Activated naive CD8-positive, alpha-beta T cell treated with anti-CD3 and anti-CD28 coated beads for 36 hours (primary cell): Measurements from ENCODE around the gene GCLC. TPM values are rescaled to one million over a fixed set of nuclear protein-coding genes. Genes with fewer than 3 reads are reported as not detected.

Source experiments
- DNase-seq: peaks from one replicate; pipeline ENCODE4 v3.0.0; 2021
- H3K27ac Mint-ChIP-seq: one replicate; pipeline ENCODE4 v1.8.0; 2022; ENCODE audit warnings: mild to moderate bottlenecking, moderate library complexity, mixed read lengths
- H3K27me3 Mint-ChIP-seq: one replicate; pipeline ENCODE4 v1.8.0; 2022; ENCODE audit warnings: mild to moderate bottlenecking, mixed read lengths
- H3K36me3 Mint-ChIP-seq: one replicate; pipeline ENCODE4 v1.8.0; 2021; ENCODE audit warnings: mild to moderate bottlenecking, mixed read lengths
- H3K4me1 Mint-ChIP-seq: one replicate; pipeline ENCODE4 v1.8.0; 2021; ENCODE audit warnings: mixed read lengths
- H3K4me3 Mint-ChIP-seq: one replicate; pipeline ENCODE4 v1.8.0; 2022; ENCODE audit warnings: mild to moderate bottlenecking, moderate library complexity, mixed read lengths
- H3K9me3 Mint-ChIP-seq: one replicate; pipeline ENCODE4 v1.8.0; 2022; ENCODE audit warnings: mixed read lengths
- total RNA-seq, 2 experiments: library from RNA; stranded (reverse); gene quantifications; one replicate each; pipeline ENCODE4 v1.2.3, GENCODE V29; 2021

Gene GCLC
- total RNA-seq, 2 experiments from 2014 or later = 25.3 to 29.6 TPM

DNA sequence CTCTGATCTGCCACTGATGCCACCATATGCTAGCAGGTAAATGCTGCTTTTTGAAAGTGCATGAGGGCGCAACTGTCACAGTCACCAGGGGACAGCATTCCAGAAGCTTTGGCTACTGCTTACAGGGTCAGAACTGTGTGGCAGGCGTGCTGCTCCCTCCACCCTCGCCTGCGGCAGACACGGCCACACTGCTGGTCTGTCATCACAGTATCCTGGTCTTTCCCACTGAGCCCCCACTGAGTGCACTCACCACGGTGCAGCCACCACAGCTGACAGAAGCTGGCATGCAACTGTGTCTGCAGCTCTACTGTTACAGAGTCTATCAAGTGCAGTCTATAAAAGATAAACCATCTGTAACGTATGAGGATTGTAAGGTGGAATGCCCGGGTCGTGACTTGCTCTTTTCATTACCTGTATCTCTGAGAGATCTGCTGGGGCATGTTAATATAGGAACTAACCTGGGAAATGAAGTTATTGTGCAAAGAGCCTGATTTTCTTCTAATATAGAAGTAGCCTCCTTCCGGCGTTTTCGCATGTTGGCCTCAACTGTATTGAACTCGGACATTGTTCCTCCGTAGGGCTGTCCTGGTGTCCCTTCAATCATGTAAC, 24.5 kb downstream of the GCLC start:
- H3K36me3 Mint-ChIP-seq = peaks cover 2% of the 10 kb centered on the region
- H3K27ac Mint-ChIP-seq = no peak overlapping the region
- H3K9me3 Mint-ChIP-seq = no peaks in the 10 kb centered on the region
- H3K4me3 Mint-ChIP-seq = no peak overlapping the region
- DNase-seq = no peak
- H3K4me1 Mint-ChIP-seq = peaks cover 10% of the 10 kb centered on the region
- no peaks in the 10 kb centered on the region for H3K27me3 Mint-ChIP-seq

DNA sequence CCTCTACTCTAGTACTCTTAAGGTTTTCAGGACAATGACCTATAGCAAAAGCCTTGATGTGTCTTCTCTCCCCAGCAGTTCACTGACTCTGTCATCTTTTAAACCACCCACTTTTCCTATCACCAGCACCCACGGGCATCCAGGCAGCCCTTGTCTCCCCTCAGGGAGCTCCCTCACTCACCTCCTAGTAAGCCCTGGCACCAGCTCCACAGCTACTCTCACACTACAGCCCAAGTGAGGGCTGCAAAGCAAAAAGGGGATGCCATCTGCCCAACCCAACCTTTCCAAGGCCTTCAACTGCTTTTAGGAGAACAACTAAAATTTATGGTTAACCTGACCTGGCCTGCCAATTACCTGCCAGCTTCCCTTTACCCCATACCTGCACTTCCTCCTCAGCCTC, 26.0 kb downstream of the GCLC start:
- Mint-ChIP-seq H3K36me3 (peaks cover 2% of the 10 kb centered on the region), H3K4me3 (no peak overlapping the region), H3K4me1 (peaks cover 2% of the 10 kb centered on the region), H3K27me3 (no peaks in the 10 kb centered on the region), H3K27ac (no peak overlapping the region), H3K9me3 (no peaks in the 10 kb centered on the region)
- no peak for DNase-seq

DNA sequence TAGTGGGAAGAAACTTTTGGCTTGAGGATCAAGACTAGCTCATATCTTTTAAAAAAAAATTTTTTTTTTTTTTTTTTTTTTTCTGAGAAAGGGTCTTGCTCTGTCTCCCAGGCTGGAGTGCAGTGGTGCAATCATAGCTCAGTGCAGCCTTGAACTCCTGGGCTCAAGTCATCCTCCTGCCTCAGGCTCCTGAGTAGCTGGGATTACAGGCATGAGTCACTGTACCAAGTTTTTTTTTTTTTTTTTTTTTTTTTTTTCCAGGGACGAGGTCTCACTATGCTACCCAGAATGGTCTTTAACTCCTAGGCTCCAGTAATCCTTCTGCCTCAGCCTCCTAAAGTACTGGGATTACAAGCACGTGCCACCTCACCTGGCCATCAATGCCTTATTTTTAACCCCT, 27.9 kb downstream of the GCLC start:
- H3K9me3 Mint-ChIP-seq = no peaks in the 10 kb centered on the region
- no peak overlapping the region for H3K4me3 Mint-ChIP-seq
- no peak for DNase-seq
- peaks cover 2% of the 10 kb centered on the region for H3K36me3 Mint-ChIP-seq
- no peak overlapping the region for H3K27ac Mint-ChIP-seq
- H3K27me3 Mint-ChIP-seq = no peaks in the 10 kb centered on the region
- no peaks in the 10 kb centered on the region for H3K4me1 Mint-ChIP-seq

DNA sequence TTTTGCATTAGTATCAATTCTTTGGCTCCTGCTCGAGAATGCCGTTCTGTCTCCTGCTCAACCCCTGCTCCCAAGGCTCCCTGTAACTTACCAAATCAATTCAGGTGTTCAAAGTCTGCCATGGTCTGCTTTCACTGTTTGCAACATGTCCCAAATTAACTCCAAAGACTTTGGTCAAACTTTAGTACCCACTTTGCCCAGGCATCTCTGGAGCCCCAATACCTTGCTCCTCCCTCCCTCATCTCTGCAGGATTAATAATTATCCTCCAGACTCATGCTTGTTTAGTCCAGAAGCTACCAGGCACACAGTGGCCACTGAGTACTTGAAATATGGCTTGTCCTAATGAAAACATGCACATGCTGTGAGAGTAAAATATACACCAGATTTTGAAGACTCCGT, 30.2 kb downstream of the GCLC start:
- DNase-seq = no peak
- no peak overlapping the region for H3K4me3 Mint-ChIP-seq
- no peaks in the 10 kb centered on the region for H3K27me3 Mint-ChIP-seq
- no peak overlapping the region for H3K27ac Mint-ChIP-seq
- peaks cover 6% of the 10 kb centered on the region for H3K36me3 Mint-ChIP-seq
- no peaks in the 10 kb centered on the region for H3K4me1 Mint-ChIP-seq
- no peaks in the 10 kb centered on the region for H3K9me3 Mint-ChIP-seq

DNA sequence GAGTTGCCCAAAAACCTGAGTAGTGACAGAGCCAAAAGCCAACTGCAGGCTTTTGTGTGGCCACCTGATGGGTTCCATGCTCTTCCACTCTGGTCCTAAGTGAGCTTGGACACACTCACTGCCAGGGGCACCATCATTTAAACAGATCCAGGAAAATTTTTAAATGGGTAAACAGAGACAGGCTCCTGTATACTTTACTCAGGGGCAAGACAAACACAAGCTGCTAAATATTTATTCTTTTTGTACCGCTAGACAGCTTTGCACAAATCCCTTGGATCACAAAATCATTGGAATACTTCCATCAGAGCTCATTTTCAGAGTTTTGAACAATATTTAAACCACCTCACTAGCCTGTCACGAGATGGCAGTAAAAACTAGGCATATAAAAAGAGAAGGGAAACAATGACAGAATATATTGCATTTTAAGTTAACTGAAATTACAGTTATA, 31.4 kb downstream of the GCLC start:
- Mint-ChIP-seq H3K9me3 (no peaks in the 10 kb centered on the region), H3K27ac (no peak overlapping the region), H3K36me3 (peaks cover 9% of the 10 kb centered on the region)

DNA sequence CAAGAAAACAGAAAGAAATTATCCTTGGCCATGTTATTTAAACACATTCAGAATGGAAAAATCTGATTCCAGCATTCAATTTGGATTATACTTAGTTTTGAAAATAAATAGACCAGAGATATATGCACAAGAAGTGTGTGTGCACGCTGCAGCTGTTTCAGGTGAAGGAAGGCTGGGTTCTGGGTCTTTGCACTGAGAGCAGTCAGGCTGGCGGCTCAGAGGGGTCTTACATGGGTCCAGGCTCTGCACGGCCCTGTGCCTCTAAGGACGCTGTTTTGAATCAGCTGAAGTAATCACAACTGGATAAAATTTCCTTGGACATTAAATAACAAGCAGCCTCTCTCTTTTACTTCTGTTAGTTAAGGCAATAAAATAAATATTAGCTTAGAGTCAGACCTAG, 31.8 kb downstream of the GCLC start:
- H3K9me3 Mint-ChIP-seq = no peaks in the 10 kb centered on the region
- H3K27ac Mint-ChIP-seq = no peak overlapping the region
- peaks cover 11% of the 10 kb centered on the region for H3K36me3 Mint-ChIP-seq
- no peaks in the 10 kb centered on the region for H3K4me1 Mint-ChIP-seq
- H3K27me3 Mint-ChIP-seq = no peaks in the 10 kb centered on the region
- H3K4me3 Mint-ChIP-seq = no peak overlapping the region
- DNase-seq = no peak

More for the DNA sequence above, 31.4 kb downstream of the GCLC start:
- H3K4me3 Mint-ChIP-seq = no peak overlapping the region
- H3K4me1 Mint-ChIP-seq = no peaks in the 10 kb centered on the region
- no peaks in the 10 kb centered on the region for H3K27me3 Mint-ChIP-seq
- no peak for DNase-seq

DNA sequence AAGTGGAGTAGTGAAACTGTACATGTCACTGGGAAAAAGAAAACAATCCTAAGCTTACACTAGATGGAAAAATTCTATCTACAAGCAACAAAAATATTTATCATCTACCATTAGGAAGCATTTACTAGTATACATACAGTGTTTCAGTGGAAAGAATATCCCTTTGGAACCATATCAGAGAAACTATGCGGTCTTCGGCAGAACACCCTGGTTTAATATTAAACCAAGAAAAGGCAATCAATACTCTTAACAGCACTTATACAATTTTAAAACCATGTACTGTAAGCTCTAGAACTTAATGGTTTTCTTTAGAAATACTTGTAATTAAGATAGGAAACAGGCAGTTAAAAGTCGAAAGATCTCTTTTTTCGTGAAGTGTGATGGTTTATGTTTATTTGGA, 32.3 kb downstream of the GCLC start:
- Mint-ChIP-seq H3K27me3 (no peaks in the 10 kb centered on the region), H3K4me3 (no peak overlapping the region), H3K4me1 (no peaks in the 10 kb centered on the region), H3K36me3 (peaks cover 11% of the 10 kb centered on the region), H3K27ac (no peak overlapping the region), H3K9me3 (no peaks in the 10 kb centered on the region)
- DNase-seq = no peak

DNA sequence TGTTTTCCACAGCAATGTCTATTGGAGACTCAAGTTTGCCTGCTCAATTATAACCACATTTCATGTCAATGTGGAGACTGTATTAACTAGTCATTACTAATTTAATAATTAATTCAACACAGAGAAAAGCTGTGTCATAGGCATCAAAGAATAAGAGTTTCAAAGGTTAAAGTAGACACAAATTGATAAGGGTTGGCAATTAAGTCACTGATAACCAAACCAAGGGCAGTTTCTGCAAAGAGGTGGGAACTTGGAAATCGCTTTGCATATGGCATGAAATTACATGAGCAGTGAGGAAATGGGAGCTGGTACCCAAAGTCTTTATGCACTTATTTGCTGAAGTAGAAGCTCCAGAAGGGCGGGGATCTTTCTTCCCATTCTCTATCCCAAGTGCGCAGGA, 34.2 kb downstream of the GCLC start:
- H3K9me3 Mint-ChIP-seq = no peaks in the 10 kb centered on the region
- peaks cover 16% of the 10 kb centered on the region for H3K36me3 Mint-ChIP-seq
- no peak overlapping the region for H3K4me3 Mint-ChIP-seq
- H3K4me1 Mint-ChIP-seq = no peaks in the 10 kb centered on the region
- no peak overlapping the region for H3K27ac Mint-ChIP-seq
- no peaks in the 10 kb centered on the region for H3K27me3 Mint-ChIP-seq
- DNase-seq = no peak

DNA sequence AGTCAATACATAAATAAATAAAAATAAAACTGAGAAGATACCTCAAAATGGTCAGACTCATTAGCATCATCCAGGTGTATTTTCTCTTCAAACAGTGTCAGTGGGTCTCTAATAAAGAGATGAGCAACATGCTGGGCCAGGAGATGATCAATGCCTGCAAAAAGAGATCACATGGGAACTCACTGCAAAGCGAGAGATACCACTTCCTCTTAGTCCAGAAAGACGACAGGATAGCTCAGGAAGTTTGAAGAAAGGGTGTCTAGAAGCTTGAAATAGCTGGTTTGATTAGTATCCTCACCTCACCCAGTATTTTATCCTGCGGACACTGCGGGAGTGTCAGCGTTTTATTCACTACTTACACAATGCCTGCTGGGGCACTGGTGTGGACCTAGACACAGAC, 38.0 kb downstream of the GCLC start:
- no peak for DNase-seq
- no peak overlapping the region for H3K27ac Mint-ChIP-seq
- H3K9me3 Mint-ChIP-seq = no peaks in the 10 kb centered on the region
- no peak overlapping the region for H3K4me3 Mint-ChIP-seq
- H3K27me3 Mint-ChIP-seq = no peaks in the 10 kb centered on the region
- H3K4me1 Mint-ChIP-seq = no peaks in the 10 kb centered on the region
- H3K36me3 Mint-ChIP-seq = peaks cover 19% of the 10 kb centered on the region

DNA sequence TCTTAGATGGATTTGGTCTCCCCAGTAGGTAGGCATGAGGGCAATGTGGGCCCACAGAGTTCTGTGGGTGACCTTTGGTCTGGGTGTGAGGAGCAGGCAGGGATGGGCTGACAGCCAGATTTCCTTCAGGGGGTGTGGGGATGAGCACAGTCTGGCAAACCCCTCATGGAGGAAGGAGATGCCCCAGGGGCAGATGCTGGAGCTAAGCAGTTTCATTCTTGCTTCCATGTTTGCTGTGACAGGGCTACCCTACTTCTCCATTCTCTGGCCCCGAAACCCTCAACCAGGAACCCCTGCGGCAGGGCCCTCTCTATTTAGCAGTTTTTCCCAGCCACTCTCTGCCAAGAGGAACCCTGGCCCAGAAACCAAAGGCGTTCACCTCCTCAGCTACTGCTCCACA, 40.4 kb downstream of the GCLC start:
- no peak for DNase-seq
- H3K9me3 Mint-ChIP-seq = no peaks in the 10 kb centered on the region
- no peak overlapping the region for H3K27ac Mint-ChIP-seq
- H3K27me3 Mint-ChIP-seq = no peaks in the 10 kb centered on the region
- H3K4me3 Mint-ChIP-seq = no peak overlapping the region
- H3K36me3 Mint-ChIP-seq = peaks cover 13% of the 10 kb centered on the region
- H3K4me1 Mint-ChIP-seq = no peaks in the 10 kb centered on the region

DNA sequence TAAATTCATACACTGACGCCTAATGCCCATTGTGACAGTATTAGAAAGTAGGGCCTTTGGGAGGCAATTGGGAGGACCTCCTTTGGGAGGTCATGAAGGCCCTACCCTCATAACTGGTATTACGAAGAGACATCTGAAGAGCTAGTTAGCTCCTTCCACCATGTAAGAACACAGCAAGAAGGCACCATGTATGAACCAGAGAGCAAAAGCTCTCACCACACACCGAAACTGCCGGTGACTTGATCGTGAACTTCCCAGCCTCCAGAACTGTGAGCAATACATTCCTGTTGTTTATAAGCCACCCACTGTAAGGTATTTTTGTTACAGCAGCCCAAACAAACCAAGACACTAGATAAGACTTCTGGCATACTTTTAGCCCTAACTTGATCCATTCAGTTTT, 41.8 kb downstream of the GCLC start:
- DNase-seq = no peak
- Mint-ChIP-seq H3K36me3 (peaks cover 8% of the 10 kb centered on the region), H3K27me3 (no peaks in the 10 kb centered on the region), H3K4me1 (no peaks in the 10 kb centered on the region), H3K4me3 (no peak overlapping the region), H3K9me3 (no peaks in the 10 kb centered on the region), H3K27ac (no peak overlapping the region)

DNA sequence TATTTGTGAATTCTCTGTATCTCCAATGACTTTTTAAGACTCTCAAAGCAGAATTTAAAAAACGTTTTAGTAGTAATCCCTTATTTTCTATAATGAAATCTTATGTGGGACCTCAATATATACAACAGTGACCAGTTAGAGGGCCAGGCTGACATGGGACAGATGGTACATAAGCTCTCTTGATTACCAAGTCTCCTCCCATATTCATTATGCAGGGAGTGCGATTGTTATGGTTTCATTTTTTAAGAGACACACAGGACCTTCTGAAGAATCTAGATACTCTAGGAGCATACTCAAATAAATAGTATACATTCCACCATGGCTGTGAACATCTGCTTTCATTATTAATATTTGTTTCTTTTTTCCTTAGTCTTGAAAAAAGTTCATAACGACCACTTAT, 43.5 kb downstream of the GCLC start:
- no peaks in the 10 kb centered on the region for H3K27me3 Mint-ChIP-seq
- H3K36me3 Mint-ChIP-seq = peaks cover 6% of the 10 kb centered on the region
- no peaks in the 10 kb centered on the region for H3K4me1 Mint-ChIP-seq
- no peak overlapping the region for H3K4me3 Mint-ChIP-seq
- DNase-seq = no peak
- no peaks in the 10 kb centered on the region for H3K9me3 Mint-ChIP-seq
- H3K27ac Mint-ChIP-seq = no peak overlapping the region

DNA sequence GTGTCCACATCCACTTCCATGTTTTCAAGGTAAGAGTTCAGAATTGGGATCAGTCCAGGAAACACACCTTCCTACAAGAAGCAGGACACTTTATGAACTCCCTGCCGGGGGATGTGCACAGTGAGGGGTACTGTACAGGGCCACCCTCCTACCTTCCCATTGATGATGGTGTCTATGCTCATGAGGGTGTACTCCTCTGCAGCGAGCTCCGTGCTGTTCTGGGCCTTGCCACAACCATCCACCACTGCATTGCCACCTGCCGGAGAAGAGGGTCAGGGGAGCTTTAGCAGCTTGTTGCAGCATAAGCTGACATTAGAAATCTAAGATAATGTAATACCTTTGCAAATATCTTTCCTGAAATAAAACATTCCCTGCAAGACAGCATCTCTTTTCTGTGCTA, 44.8 kb downstream of the GCLC start:
- DNase-seq = no peak
- Mint-ChIP-seq H3K4me1 (no peaks in the 10 kb centered on the region), H3K36me3 (no peaks in the 10 kb centered on the region), H3K4me3 (no peak overlapping the region), H3K27me3 (no peaks in the 10 kb centered on the region), H3K9me3 (no peaks in the 10 kb centered on the region), H3K27ac (no peak overlapping the region)

DNA sequence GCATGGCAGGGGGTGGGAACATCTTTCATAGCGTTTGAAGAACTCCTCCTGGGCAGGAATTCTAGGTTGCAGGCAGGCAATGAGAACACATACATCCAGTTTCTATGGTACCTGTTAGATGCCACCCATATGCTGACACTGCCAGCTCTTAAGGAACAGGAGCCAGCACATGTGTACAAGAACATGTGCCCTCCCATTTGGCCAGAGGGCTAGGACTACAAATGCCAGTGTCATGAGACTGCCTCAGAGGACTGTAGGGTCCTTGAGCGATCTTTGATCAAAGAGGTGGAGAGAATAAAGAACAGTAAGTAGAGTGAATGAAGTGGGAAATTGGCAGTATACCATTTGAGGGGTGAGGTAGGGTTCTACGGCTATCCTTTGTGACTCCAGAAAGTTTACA, 45.8 kb downstream of the GCLC start:
- H3K36me3 Mint-ChIP-seq = no peaks in the 10 kb centered on the region
- no peak for DNase-seq
- H3K27me3 Mint-ChIP-seq = no peaks in the 10 kb centered on the region
- H3K4me3 Mint-ChIP-seq = no peak overlapping the region
- no peaks in the 10 kb centered on the region for H3K9me3 Mint-ChIP-seq
- no peak overlapping the region for H3K27ac Mint-ChIP-seq
- no peaks in the 10 kb centered on the region for H3K4me1 Mint-ChIP-seq

DNA sequence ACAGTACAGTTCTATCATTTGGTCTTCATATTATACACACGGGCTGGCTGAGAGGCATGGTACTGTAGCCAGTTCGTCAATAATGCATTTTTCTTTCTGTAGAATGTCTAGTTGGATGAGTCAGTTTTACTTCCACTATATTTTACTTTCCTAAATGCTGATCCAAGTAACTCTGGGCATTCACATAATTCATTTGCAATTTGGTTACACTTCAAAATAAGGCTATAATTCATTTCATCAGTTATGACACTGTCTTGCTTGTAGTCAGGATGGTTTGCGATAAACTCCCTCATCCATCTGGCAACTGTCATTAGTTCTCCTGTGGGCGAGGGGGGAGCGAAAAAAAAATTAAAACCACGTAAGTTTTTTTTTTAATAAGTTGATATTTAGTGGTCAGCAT, 46.3 kb downstream of the GCLC start:
- Mint-ChIP-seq H3K36me3 (no peaks in the 10 kb centered on the region), H3K9me3 (no peaks in the 10 kb centered on the region), H3K27ac (no peak overlapping the region), H3K4me1 (no peaks in the 10 kb centered on the region), H3K4me3 (no peak overlapping the region), H3K27me3 (peaks cover 3% of the 10 kb centered on the region)
- DNase-seq = no peak

DNA sequence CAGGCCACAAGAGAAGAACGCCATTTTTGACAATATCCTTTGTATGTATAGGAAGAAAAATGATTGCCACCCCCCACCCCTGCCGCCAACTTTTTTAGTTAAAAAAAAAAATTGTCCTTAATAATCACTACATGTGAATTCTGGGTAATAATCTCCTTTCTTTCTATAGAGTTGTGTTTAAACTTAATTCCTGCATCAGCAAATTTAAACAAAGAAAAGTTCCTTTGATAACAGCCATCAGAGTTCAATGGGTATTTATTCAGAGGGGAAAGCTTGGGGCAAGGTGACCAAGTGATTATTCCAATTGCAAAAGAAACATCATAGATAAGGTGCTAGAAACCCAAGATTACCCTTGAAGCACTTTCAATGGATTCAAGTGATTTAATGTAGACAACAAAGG, 47.0 kb downstream of the GCLC start:
- Mint-ChIP-seq H3K36me3 (no peaks in the 10 kb centered on the region), H3K27me3 (peaks cover 10% of the 10 kb centered on the region), H3K4me1 (peaks cover 4% of the 10 kb centered on the region), H3K27ac (no peak overlapping the region), H3K4me3 (no peak overlapping the region), H3K9me3 (no peaks in the 10 kb centered on the region)
- no peak for DNase-seq
